SK-N-SH treated with all-trans-retinoic acid at 6 μM for 48 hours (cell line): ENCODE measurements around the gene TTC34.

Experiments
- ATAC-seq: fragments of 200-7000 bp; cut with Tn5 transposase; 3 replicates; pipeline ENCODE4 v1.9.1; 2020; ENCODE audit warnings: mild to moderate bottlenecking, moderate library complexity
- ARNTL ChIP-seq: fragments of 450-650 bp; formaldehyde crosslinking; IDR thresholded peaks from 2 replicates; pipeline ENCODE4 v1.5.0; 2020; ENCODE audit warnings: low read depth, mild to moderate bottlenecking, moderate library complexity, borderline replicate concordance
- BACH2 ChIP-seq: fragments of 250-450 bp; sonication (Bioruptor Pico); IDR thresholded peaks from 2 replicates; pipeline ENCODE4 v1.9.0; 2021; ENCODE audit warnings: mild to moderate bottlenecking, borderline replicate concordance
- CREB5 ChIP-seq: fragments of 250-450 bp; sonication (Bioruptor Pico); IDR thresholded peaks from 2 replicates; pipeline ENCODE4 v1.5.1; 2020; ENCODE audit warnings: low read depth, mild to moderate bottlenecking, moderate library complexity
- CSDC2 ChIP-seq: fragments of 250-450 bp; sonication (Bioruptor Pico); IDR thresholded peaks from 2 replicates; pipeline ENCODE4 v1.5.0; 2020; ENCODE audit warnings: mild to moderate bottlenecking, moderate library complexity
- CSRNP3 ChIP-seq: fragments of 250-450 bp; sonication (Bioruptor Pico); IDR thresholded peaks from 2 replicates; pipeline ENCODE4 v1.5.1; 2021; ENCODE audit warnings: mild to moderate bottlenecking, moderate library complexity
- ESRRG ChIP-seq: fragments of 250-450 bp; sonication (Bioruptor Pico); IDR thresholded peaks from 2 replicates; pipeline ENCODE4 v1.6.1; 2021; ENCODE audit warnings: mild to moderate bottlenecking
- ISL1 ChIP-seq: fragments of 250-450 bp; sonication (Bioruptor Pico); IDR thresholded peaks from 2 replicates; pipeline ENCODE4 v2.1.2; 2022; ENCODE audit warnings: mild to moderate bottlenecking, moderate library complexity
- PATZ1 ChIP-seq: fragments of 250-450 bp; sonication (Bioruptor Pico); IDR thresholded peaks from 2 replicates; pipeline ENCODE4 v1.8.0; 2020; ENCODE audit warnings: mild to moderate bottlenecking, moderate library complexity, borderline replicate concordance
- POU6F1 ChIP-seq: fragments of 250-450 bp; sonication (Bioruptor Pico); IDR thresholded peaks from 2 replicates; pipeline ENCODE4 v1.8.0; 2021; ENCODE audit warnings: low read depth, mild to moderate bottlenecking, moderate library complexity, borderline replicate concordance
- PPARA ChIP-seq: fragments of 250-450 bp; sonication (Bioruptor Pico); IDR thresholded peaks from 2 replicates; pipeline ENCODE4 v1.5.0; 2020; ENCODE audit warnings: mild to moderate bottlenecking, borderline replicate concordance
- RARB ChIP-seq: fragments of 250-450 bp; sonication (Bioruptor Pico); IDR thresholded peaks from 2 replicates; pipeline ENCODE4 v1.8.0; 2021; ENCODE audit warnings: mild to moderate bottlenecking, moderate library complexity
- SNAI2 ChIP-seq: fragments of 250-450 bp; sonication (Bioruptor Pico); IDR thresholded peaks from 2 replicates; pipeline ENCODE4 v1.5.0; 2020; ENCODE audit warnings: mild to moderate bottlenecking, moderate library complexity
- TCF4 ChIP-seq: fragments of 250-450 bp; sonication (Bioruptor Pico); IDR thresholded peaks from 2 replicates; pipeline ENCODE4 v1.8.0; 2021; ENCODE audit warnings: mild to moderate bottlenecking, moderate library complexity, borderline replicate concordance
- TOX ChIP-seq: fragments of 250-450 bp; sonication (Bioruptor Pico); IDR thresholded peaks from 2 replicates; pipeline ENCODE4 v1.8.0; 2021; ENCODE audit warnings: mild to moderate bottlenecking, moderate library complexity, borderline replicate concordance
- TSHZ2 ChIP-seq: fragments of 250-450 bp; sonication (Bioruptor Pico); IDR thresholded peaks from 2 replicates; pipeline ENCODE4 v1.5.0; 2020; ENCODE audit warnings: mild to moderate bottlenecking, moderate library complexity
- ZC3H10 ChIP-seq: fragments of 250-450 bp; sonication (Bioruptor Pico); IDR thresholded peaks from 2 replicates; pipeline ENCODE4 v1.5.1; 2021; ENCODE audit warnings: mild to moderate bottlenecking, moderate library complexity
- ZFP3 ChIP-seq: fragments of 250-450 bp; sonication (Bioruptor Pico); IDR thresholded peaks from 2 replicates; pipeline ENCODE4 v1.5.0; 2020; ENCODE audit warnings: mild to moderate bottlenecking, moderate library complexity
- ZFP30 ChIP-seq: fragments of 450-650 bp; formaldehyde crosslinking; IDR thresholded peaks from 2 replicates; pipeline ENCODE4 v1.5.0; 2022; ENCODE audit warnings: mild to moderate bottlenecking, moderate library complexity
- ZNF70 ChIP-seq: fragments of 450-650 bp; formaldehyde crosslinking; IDR thresholded peaks from 2 replicates; pipeline ENCODE4 v1.5.0; 2020; ENCODE audit warnings: mild to moderate bottlenecking, moderate library complexity
- ZNF8 ChIP-seq: fragments of 450-650 bp; formaldehyde crosslinking; IDR thresholded peaks from 2 replicates; pipeline ENCODE4 v1.5.0; 2020; ENCODE audit warnings: mild to moderate bottlenecking, moderate library complexity

Gene TTC34

GRCh38 chr1:2797741-2798016 is 3.8 kb downstream of the TTC34 start:
- TF ChIP-seq POU6F1 (CRISPR knock-in tag): no peak
- no peak for TF ChIP-seq CSDC2 (CRISPR knock-in tag)
- TF ChIP-seq TCF4 (CRISPR knock-in tag): no peak
- TF ChIP-seq ZFP3: no peak
- no peak for TF ChIP-seq ISL1 (CRISPR knock-in tag)
- TF ChIP-seq ZNF8 (CRISPR knock-in tag): no peak
- TF ChIP-seq BACH2 (CRISPR knock-in tag): no peak
- no peak for TF ChIP-seq CSRNP3 (CRISPR knock-in tag)
- TF ChIP-seq PPARA (CRISPR knock-in tag): no peak
- no peak for TF ChIP-seq SNAI2 (CRISPR knock-in tag)
- no peak for TF ChIP-seq TOX (CRISPR knock-in tag)
- TF ChIP-seq TSHZ2 (CRISPR knock-in tag): no peak
- TF ChIP-seq ARNTL (CRISPR knock-in tag): no peak
- no peak for TF ChIP-seq ZC3H10
- no peak for TF ChIP-seq ZNF70 (CRISPR knock-in tag)
- no peak for TF ChIP-seq PATZ1 (CRISPR knock-in tag)
- TF ChIP-seq RARB (CRISPR knock-in tag): no peak
- TF ChIP-seq ZFP30 (CRISPR knock-in tag): no peak
- no peak for ATAC-seq

GRCh38 chr1:2796890-2797740 is 4.4 kb downstream of the TTC34 start:
- TF ChIP-seq POU6F1 (CRISPR knock-in tag) (no peak), ZNF8 (CRISPR knock-in tag) (no peak), PPARA (CRISPR knock-in tag) (no peak)
- no peak for ATAC-seq

- ATAC-seq: no peak
- TF ChIP-seq ZNF70 (CRISPR knock-in tag) (no peak), ESRRG (CRISPR knock-in tag) (no peak), ARNTL (CRISPR knock-in tag) (no peak), TSHZ2 (CRISPR knock-in tag) (no peak), CREB5 (no peak), CSRNP3 (CRISPR knock-in tag) (no peak)
These were observed 5.6 kb downstream of the TTC34 start for GRCh38 chr1:2795926-2796325.
